Activated T-cell treated with anti-CD3 and anti-CD28 coated beads for 24 hours (primary cell): ENCODE measurements around the gene PAX2.

ENCODE experiments used
- DNase-seq: peaks from one replicate; pipeline ENCODE4 v3.0.0-alpha.2; 2020; ENCODE audit warnings: low read depth

Gene PAX2

DNA sequence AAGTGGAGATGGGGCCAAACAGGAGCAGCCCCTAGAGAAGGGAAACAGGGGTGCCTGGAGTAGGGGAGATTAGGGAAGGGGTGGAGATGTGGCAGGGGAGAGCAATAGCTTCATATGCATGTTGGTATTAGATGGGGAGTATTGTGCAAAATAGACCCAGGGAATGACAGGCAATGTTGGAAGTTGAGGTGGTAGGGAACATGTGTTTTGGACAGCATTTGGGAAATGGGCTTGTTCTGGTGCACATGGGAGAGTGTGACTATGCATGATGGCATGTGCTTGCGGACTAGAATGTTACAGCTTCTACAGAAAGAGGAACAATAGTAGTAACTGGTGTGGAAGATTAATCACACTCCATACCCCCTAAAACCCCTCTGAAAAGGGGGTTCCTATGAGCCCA is 10.4 kb downstream of the PAX2 start:
- no peak for DNase-seq

GRCh38 chr10:100759331-100759730 is 13.9 kb downstream of the PAX2 start:
- no peak for DNase-seq

GRCh38 chr10:100760726-100761125 is 15.3 kb downstream of the PAX2 start:
- DNase-seq = no peak

- DNase-seq = no peak
Observed at GRCh38 chr10:100761191-100761590, 15.8 kb downstream of the PAX2 start.

DNA sequence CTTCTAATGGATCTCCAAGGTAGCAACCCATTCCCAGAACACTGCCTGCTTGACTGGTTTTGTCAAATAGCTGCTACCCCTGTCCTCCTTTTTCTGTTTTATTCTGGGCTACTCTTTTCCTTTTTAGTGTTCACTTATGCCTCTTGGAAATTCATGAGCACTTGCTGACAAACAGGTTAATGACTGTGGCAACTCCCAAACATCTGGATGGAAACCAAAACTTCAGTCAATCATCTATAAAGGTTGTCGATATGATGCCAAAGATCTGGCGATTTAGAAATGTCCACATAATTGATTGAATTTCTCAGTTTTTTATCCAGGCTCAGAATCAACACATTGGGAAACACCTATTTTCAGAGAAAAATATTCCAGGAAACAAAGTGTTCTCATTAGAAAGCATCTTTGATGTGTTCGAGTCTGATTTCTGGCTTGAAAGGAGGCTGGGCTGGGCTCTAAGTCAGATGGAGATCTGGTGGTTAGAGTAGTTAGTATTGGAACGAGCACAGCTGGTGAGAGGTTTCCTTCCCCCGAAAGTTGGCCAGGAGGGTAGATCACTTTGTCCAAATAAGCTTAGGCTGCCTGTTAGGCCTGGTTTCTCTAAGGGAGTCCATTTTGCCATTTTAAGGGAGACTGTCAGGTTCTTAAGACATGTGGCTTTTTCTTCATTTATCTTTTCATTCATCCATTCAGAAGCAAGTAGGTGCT is 17.8 kb downstream of the PAX2 start:
- no peak for DNase-seq

DNA sequence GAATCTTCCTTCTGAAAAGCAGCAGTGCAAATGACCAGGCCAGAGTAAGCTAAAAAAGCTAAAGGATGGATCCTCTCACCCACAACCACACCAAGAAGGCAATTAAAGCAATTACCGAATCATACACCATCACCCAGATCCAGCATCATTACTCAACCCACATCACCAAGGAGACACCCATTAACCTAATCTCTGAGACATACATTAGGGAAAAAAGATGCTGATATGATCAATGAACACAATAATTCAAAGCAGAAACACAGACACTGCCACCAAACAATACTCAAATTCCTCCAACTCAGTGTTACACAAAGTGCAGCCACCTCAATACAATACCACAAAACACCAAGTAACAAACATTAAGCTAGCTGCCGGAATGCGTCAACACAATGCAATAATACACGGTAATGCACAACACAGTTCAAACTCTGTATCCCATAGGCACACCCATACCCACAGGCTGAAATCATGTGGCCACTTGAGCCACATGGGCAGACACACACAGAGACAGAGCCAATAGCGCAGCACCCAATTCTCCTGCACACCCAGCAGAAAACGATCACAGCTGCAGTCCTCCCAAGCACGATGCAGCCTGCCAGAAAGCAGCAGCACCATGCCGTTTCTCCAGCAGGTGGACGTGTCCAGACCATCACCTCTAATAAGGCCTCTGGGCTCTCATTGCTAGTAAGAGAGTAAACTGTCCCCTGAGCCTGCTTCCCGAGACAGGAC is 21.5 kb downstream of the PAX2 start:
- no peak for DNase-seq

DNA sequence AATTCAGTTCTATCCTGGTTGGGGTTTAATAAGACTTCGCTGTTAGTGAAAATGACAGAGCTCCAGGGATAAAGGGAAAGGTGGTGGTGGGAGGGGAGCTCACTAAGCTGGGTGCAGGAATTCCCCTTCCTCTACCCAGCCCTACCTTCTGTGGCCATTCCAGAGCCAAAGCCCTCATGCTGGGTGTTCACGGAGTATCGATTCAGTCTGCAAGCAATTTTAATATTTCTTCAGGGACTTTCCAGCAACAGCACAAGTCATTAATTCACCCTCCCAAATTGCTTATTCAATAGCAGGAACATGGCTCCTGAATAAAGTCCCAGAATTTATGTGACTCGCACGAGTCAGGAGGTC is 22.0 kb downstream of the PAX2 start:
- no peak for DNase-seq

DNA sequence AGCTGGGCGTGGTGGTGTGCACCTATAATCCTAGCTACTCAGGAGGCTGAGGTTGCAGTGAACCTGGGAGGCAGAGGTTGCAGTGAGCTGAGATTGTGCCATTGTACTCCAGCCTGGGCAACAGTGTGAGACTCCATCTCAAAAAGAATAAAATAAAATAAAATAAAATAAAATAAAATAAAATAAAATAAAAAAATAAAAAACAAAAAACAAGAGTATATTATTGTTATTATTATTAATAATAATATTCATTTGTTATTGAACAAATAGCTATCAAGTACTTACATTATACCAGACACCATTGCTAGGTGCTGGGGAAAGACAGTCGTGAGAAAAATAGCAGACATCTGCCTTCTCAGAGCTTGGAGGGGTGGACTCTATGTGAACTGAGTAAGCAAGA is 24.1 kb downstream of the PAX2 start:
- DNase-seq = no peak

DNA sequence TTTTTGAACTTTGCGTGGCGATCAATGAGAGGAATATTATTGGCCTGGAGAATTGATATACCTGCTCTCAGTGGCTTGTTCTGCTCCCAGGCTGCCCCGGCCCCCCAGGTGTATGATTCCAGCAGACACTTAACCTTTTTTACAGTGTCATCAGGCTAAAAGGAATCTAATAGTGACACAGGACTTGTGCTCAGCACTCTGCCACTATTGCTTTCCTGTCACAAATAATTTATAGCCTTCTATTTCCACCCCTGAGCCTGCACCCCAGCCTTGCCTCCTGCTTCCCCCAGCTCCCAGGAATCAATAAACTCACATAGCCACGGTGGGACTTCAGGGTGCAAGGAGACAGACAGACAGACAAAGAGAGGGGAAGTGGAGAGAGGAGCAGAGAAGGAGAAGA is 28.3 kb downstream of the PAX2 start:
- DNase-seq = no peak

DNA sequence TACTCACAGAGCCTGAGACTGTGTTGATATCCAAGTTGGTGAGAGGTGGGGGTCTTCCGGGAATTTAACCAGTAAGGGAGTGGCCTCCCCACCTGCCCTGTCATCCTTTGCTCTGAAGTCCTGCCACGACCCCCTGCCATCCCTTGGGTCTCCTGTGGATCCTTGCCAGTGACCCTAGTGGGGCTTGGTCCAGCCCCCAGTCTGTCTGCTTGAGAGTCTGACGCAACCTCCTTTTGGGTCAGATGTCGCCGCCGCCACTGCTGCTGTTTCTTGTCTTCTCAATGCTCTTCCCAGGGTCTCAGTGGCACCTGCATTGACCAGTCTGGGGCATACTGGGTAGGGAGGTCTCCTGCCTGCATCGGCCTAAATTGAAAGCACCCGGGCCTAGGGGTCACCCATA is 28.8 kb downstream of the PAX2 start:
- DNase-seq = no peak

DNA sequence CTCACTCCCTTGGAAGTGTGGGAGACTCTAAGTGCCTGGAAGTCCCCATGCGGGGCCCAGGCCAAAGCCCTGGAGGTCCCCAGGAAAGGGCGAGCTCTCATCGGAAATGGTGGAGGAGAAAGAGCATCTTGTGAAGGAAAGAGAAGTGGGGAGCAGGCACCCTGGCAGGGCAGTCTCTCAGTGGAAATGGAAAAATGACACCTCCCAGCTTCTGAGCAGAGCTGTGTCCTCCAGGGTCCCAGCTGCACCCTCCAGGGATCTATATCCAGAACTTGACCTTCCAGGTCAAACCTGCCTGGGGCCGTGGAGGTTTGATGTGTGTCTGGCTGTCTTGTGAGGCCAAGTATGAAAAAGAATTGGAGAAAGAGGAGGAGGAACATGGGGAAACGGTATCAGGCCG is 29.5 kb downstream of the PAX2 start:
- no peak for DNase-seq

GRCh38 chr10:100775386-100775785 is 30.0 kb downstream of the PAX2 start:
- no peak for DNase-seq

- no peak for DNase-seq
Observed at GRCh38 chr10:100775871-100776270, 30.5 kb downstream of the PAX2 start.

DNA sequence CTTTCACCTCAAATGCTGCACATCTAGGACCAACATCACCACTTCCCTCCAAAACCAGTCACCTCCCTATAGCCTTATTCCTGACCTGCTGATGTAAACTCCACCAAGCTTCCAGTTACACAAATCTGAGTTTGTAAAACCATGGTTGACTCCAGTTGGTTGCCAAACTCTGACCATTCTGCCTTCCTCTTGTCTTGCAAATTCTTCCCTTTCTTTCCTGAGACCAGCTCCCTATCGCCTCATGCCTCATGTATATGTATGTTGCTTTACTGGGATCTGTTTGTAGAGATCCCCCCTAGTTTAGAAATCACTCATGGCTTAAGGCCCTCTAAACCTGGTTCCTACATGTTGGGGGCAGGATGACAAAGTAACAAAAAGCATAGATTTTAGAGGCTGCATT is 31.3 kb downstream of the PAX2 start:
- no peak for DNase-seq

DNA sequence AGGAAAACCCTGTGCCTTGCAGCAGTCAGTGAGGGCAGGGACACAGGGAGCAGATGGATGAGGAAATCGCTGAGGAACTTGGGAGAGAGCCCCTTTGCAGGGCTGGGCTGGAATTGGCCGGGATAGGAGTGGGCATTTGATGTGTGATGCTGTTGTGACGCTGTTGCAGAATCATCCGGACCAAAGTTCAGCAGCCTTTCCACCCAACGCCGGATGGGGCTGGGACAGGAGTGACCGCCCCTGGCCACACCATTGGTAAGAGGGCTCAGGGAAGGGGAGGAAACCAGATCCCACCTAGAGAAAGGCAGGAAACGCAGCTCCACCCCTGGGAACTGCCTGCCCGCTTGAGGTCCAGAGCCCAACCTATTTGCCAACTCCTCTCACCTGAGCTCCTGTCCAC is 33.9 kb downstream of the PAX2 start:
- DNase-seq = no peak

GRCh38 chr10:100780324-100780723 is 34.9 kb downstream of the PAX2 start:
- DNase-seq = no peak

DNA sequence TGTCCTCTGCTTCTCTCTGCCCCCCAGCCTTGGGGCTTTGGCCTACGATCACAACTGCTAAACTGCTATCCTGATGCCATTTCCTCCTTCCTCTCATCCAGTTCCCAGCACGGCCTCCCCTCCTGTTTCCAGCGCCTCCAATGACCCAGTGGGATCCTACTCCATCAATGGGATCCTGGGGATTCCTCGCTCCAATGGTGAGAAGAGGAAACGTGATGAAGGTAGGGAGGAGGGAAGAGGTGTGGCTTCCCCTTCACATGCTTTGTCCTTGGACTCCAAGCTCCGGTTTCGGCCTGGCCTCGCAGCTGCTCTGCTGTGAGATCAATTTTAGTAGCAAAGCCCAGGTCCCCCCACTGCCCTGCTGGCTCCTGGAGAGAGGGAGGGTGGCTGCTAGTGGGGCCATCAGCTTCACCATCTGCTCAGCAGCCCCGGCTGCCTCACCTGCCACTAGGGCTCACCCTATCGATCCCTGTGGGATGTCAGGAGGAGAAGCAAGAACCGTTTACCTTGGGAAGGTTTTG is 35.8 kb downstream of the PAX2 start:
- DNase-seq = no peak

GRCh38 chr10:100782461-100783244 is 37.3 kb downstream of the PAX2 start:
- no peak for DNase-seq

DNA sequence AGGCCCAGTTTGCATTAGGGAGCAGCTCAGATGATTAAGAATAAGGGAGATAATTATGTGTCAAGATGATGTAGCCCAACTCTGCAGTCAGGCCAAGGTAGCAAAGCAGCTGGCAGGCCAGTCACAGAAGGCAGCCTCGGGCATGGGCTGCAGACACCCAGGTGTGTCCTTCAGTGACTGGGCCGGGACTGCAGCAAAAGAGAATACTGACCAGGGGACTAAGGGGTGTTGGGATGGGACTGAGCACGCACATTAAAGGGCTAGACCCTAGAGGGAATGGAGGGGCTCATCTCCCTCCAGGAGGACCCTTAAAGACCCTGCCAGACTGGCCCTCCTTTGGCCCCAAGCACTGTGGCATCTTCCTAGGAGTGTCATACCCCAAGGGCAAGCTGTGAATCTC is 38.7 kb downstream of the PAX2 start:
- DNase-seq = no peak

- DNase-seq = no peak
Observed at GRCh38 chr10:100786591-100786990, 41.2 kb downstream of the PAX2 start.

- DNase-seq = no peak
Observed at GRCh38 chr10:100788002-100788903, 42.9 kb downstream of the PAX2 start.

DNA sequence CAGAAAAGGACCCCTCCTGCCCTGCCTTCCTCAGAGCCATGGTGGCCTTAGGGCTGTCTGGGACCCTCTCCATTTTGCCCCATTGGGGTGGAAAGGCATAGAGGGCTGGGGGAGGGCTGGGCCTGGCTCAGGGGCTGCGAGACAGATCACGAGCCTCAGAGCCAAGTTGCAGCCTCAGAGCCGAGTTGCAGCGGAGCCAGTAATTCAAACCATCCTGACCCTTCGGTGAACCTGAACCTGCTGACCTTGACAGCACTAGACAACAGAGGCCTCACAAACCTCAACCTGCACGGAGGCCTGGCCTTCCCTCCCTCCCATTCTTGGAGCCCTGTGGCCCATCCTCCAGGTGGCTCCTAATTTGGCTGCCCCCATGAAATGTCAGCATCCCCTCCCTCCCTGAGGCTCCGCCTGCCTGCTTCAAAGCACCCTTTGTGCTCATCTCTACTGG is 45.4 kb downstream of the PAX2 start:
- DNase-seq = no peak
